CD4-positive, alpha-beta T cell (primary cell): Measurements from ENCODE around the gene CEP20. TPM values are rescaled to one million over a fixed set of nuclear protein-coding genes. Genes with fewer than 3 reads are reported as not detected.
A peak's percentile ranks its signal among the peaks of the same experiment; 100 is the strongest.

Experiments used
- ATAC-seq: fragments of 200-7000 bp; cut with Tn5 transposase; one replicate; pipeline ENCODE4 v1.10.0; 2022; ENCODE audit warnings: mild to moderate bottlenecking; ENCODE audit not compliant: poor library complexity
- CTCF ChIA-PET: fragments of 350-600 bp; sonication (Branson Sonifier 250); formaldehyde crosslinking; loops from one replicate; lab custom pipeline; 2021; ENCODE audit warnings: antibody characterized with exemption, inconsistent platforms; lab: Charles Lee
- POLR2A ChIA-PET: fragments of 350-600 bp; sonication (Branson Sonifier 250); formaldehyde crosslinking; loops from one replicate; lab custom pipeline; 2021; ENCODE audit warnings: antibody characterized with exemption, inconsistent platforms; lab: Charles Lee
- DNase-seq, 14 experiments: peaks; one replicate each; pipeline ENCODE4 v3.0.0-alpha.2; 2013 to 2020; ENCODE audit warnings: mixed read lengths in 2 of 14
- H3K27ac ChIP-seq, 2 donors: one replicate each; pipeline versions ENCODE4 v1.5.1 to v1.7.0; 2013; ENCODE audit warnings: low read length in 2 of 2, low read depth in 1 of 2, mild to moderate bottlenecking in 1 of 2
- H3K27me3 ChIP-seq, 2 experiments: 1 replicate in 1 of 2; 2 replicates in 1 of 2; pipeline versions ENCODE4 v1.6.1 to v1.7.0; 2013; ENCODE audit warnings: low read length in 2 of 2, control low read depth in 1 of 2, mild to moderate bottlenecking in 1 of 2, moderate library complexity in 1 of 2; ENCODE audit not compliant: insufficient read depth in 2 of 2, control insufficient read depth in 1 of 2
- H3K36me3 ChIP-seq: one replicate; pipeline ENCODE4 v1.6.1; 2013; ENCODE audit warnings: low read length, control low read depth; ENCODE audit not compliant: insufficient read depth
- H3K4me1 ChIP-seq: one replicate; pipeline ENCODE4 v1.6.1; 2013; ENCODE audit warnings: low read length, control low read depth; ENCODE audit not compliant: insufficient read depth
- H3K4me3 ChIP-seq: one replicate; pipeline ENCODE4 v1.5.1; 2013; ENCODE audit warnings: mild to moderate bottlenecking, low read length, moderate library complexity
- H3K9me3 ChIP-seq, 2 experiments: 1 replicate in 1 of 2; 2 replicates in 1 of 2; pipeline versions ENCODE4 v1.6.1 to v1.7.0; 2013; ENCODE audit warnings: low read length in 2 of 2, mild to moderate bottlenecking in 2 of 2, control low read depth in 1 of 2, moderate library complexity in 1 of 2; ENCODE audit not compliant: control insufficient read depth in 1 of 2, insufficient read depth in 1 of 2
- H3K27ac Mint-ChIP-seq: one replicate; pipeline ENCODE4 v1.8.0; 2020; ENCODE audit warnings: mixed read lengths
- H3K27me3 Mint-ChIP-seq: one replicate; pipeline ENCODE4 v1.8.0; 2021; ENCODE audit warnings: mixed read lengths
- H3K36me3 Mint-ChIP-seq: one replicate; pipeline ENCODE4 v1.8.0; 2021; ENCODE audit warnings: low read depth, mixed read lengths
- H3K4me1 Mint-ChIP-seq: one replicate; pipeline ENCODE4 v1.8.0; 2021; ENCODE audit warnings: low read depth, mixed read lengths
- H3K4me3 Mint-ChIP-seq: one replicate; pipeline ENCODE4 v1.8.0; 2020; ENCODE audit warnings: mild to moderate bottlenecking, mixed read lengths
- H3K9me3 Mint-ChIP-seq: one replicate; pipeline ENCODE4 v1.8.0; 2020; ENCODE audit warnings: mixed read lengths
- CTCF ChIP-seq: fragments of 200-600 bp; IDR thresholded peaks from one replicate; pipeline ENCODE4 v1.8.0; 2022; ENCODE audit warnings: antibody characterized with exemption, mild to moderate bottlenecking
- intact Hi-C, 2 experiments: fragments of 100-400 bp; cut with DNase I in 1 of 2; cut with micrococcal nuclease in 1 of 2; formaldehyde crosslinking; loops; one replicate each; pipeline versions ENCODE4 v1.15.1 to v1.9.0; 2023 to 2025; cut with DNase I, micrococcal nuclease
- total RNA-seq, 174 experiments: library from RNA in 2 of 174; stranded (reverse) in 2 of 174; gene quantifications; one replicate each; pipeline ENCODE4 v1.2.3 and lab custom pipeline; 2021 to 2026

CEP20 gene
- total RNA-seq, 2 experiments from 2014 or later = 14.4 to 15.5 TPM

GRCh38 chr16:15829460-15829859, 58.9 kb downstream of the CEP20 start:
- Histone ChIP-seq H3K36me3 (no peaks in the 10 kb centered on the region), H3K4me1 (no peaks in the 10 kb centered on the region), H3K27me3 (no peaks in the 10 kb centered on the region), H3K4me3 (no peak overlapping the region), H3K9me3 (no peaks in the 10 kb centered on the region), H3K27ac (no peak overlapping the region)
- no peak overlapping the region for H3K4me3 Mint-ChIP-seq
- peak in 2 of 14 experiments; percentile 11 to 18 for DNase-seq
- H3K9me3 Mint-ChIP-seq = no peaks in the 10 kb centered on the region
- no peaks in the 10 kb centered on the region for H3K27me3 Mint-ChIP-seq
- H3K27ac Mint-ChIP-seq = no peak overlapping the region
- no peak for ATAC-seq
- TF ChIP-seq CTCF = no peak
- intact Hi-C loops = no loop called here
- no peaks in the 10 kb centered on the region for H3K36me3 Mint-ChIP-seq
- POLR2A ChIA-PET = no interaction called here
- no peaks in the 10 kb centered on the region for H3K4me1 Mint-ChIP-seq
- CTCF ChIA-PET = no interaction called here

- no peaks in the 10 kb centered on the region for H3K27me3 Mint-ChIP-seq
- no peak for TF ChIP-seq CTCF
- intact Hi-C loops = no loop called here
Measured at GRCh38 chr16:15827709-15828343, 60.6 kb downstream of the CEP20 start.

DNA sequence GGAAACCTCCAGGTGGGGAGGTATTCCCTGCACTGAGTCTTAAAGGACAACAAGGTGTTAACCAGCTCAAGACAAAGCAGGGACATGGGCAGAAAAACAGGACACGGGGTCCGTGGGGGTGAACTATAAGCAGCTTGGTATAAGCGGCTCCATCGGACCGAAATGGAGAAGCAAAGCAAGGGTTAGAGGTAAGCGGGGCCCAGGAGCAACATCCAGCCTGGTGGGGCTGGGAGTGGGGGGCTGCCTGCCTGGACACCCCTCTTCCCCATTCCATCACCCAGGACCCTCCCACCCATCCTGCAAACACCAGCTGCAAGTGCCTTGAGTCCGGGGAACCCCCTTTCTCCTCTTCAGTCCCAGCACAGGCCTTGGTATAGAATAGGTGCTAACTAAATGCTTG, 61.1 kb downstream of the CEP20 start:
- Mint-ChIP-seq H3K27me3 (no peaks in the 10 kb centered on the region), H3K36me3 (no peaks in the 10 kb centered on the region), H3K9me3 (no peaks in the 10 kb centered on the region), H3K27ac (no peak overlapping the region), H3K4me3 (no peak overlapping the region), H3K4me1 (no peaks in the 10 kb centered on the region)
- TF ChIP-seq CTCF = no peak
- no peaks in the 10 kb centered on the region for H3K4me1 ChIP-seq
- DNase-seq = no peak
- H3K4me3 ChIP-seq = no peak overlapping the region
- H3K27ac ChIP-seq = no peak overlapping the region
- no peaks in the 10 kb centered on the region for H3K27me3 ChIP-seq
- POLR2A ChIA-PET = no interaction called here
- CTCF ChIA-PET = no interaction called here
- no peak for ATAC-seq
- H3K9me3 ChIP-seq = no peaks in the 10 kb centered on the region
- H3K36me3 ChIP-seq = no peaks in the 10 kb centered on the region
- intact Hi-C loops = no loop called here

More at GRCh38 chr16:15827709-15828343, 60.6 kb downstream of the CEP20 start:
- Histone ChIP-seq H3K36me3 (no peaks in the 10 kb centered on the region), H3K4me1 (no peaks in the 10 kb centered on the region), H3K9me3 (no peaks in the 10 kb centered on the region), H3K4me3 (no peak overlapping the region), H3K27me3 (no peaks in the 10 kb centered on the region), H3K27ac (no peak overlapping the region)
- DNase-seq (no peak), ATAC-seq (no peak)
- no peaks in the 10 kb centered on the region for H3K9me3 Mint-ChIP-seq
- CTCF ChIA-PET = no interaction called here
- POLR2A ChIA-PET = no interaction called here
- H3K4me1 Mint-ChIP-seq = no peaks in the 10 kb centered on the region
- no peak overlapping the region for H3K27ac Mint-ChIP-seq
- no peak overlapping the region for H3K4me3 Mint-ChIP-seq
- no peaks in the 10 kb centered on the region for H3K36me3 Mint-ChIP-seq
